ENCODE results near the gene PACRG. TPM values are rescaled to one million over a fixed set of nuclear protein-coding genes. Genes with fewer than 3 reads are reported as not detected.

The PACRG gene
- total RNA-seq, 1 experiment from 2014 or later = 0.26 TPM

DNA sequence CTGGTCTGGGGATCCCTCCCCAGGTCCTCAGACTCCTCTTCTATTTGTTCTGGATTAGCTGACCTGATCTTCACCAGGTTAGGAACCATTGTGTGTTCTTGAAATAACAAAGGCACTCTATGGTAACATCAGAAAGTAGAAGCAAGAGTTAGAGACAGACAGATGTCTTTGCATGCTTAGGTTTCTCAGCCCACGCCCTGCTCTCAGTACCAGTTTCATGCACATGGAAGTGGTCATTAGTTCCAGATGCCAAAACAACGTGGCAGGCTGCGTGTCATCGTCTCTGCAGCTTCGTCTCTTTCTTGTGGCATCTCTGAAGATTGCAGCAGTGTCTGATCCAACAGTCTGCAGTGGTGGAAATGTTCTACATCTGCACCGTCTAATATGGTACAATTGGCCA, 89.4 kb downstream of the PACRG start:
- Histone ChIP-seq H4K91ac (ENCODE audit: insufficient read length, low read depth, low read length) (no peak overlapping the region), H3K79me1 (ENCODE audit: insufficient read depth, low read depth, low read length, poor library complexity, severe bottlenecking) (no peaks in the 10 kb centered on the region), H2AFZ (ENCODE audit: low read length) (no peak overlapping the region), H3K23me2 (ENCODE audit: insufficient read length, low read depth, low read length, poor library complexity, severe bottlenecking) (no peaks in the 10 kb centered on the region), H3K9me3 (ENCODE audit: control insufficient read depth, low read depth, low read length) (no peaks in the 10 kb centered on the region), H2AK5ac (ENCODE audit: insufficient read length, low read length) (no peak overlapping the region), H3K14ac (ENCODE audit: insufficient read depth, low read length) (no peak overlapping the region), H2BK20ac (ENCODE audit: low read depth, low read length, poor library complexity, severe bottlenecking) (no peak overlapping the region), H3K4me1 (ENCODE audit: insufficient read depth, low read length) (no peaks in the 10 kb centered on the region), H2BK12ac (ENCODE audit: insufficient read length, low read depth, low read length) (no peak overlapping the region), H3K79me2 (ENCODE audit: insufficient read depth, low read length) (no peaks in the 10 kb centered on the region), H4K20me1 (ENCODE audit: control insufficient read depth, insufficient read depth, insufficient read length) (no peaks in the 10 kb centered on the region), H2BK15ac (ENCODE audit: low read depth, low read length) (no peak overlapping the region), H3K56ac (ENCODE audit: insufficient read length, low read depth, low read length) (no peak overlapping the region), H3K4ac (ENCODE audit: low read depth, low read length) (no peak overlapping the region), H2BK120ac (ENCODE audit: low read depth, low read length, poor library complexity, severe bottlenecking) (no peak overlapping the region), H3K27ac (ENCODE audit: insufficient read length, low read depth, low read length) (no peak overlapping the region), H4K5ac (ENCODE audit: insufficient read length, low read depth, low read length) (no peak overlapping the region), H3K23ac (ENCODE audit: insufficient read length, low read depth, low read length) (no peak overlapping the region), H3T11ph (ENCODE audit: low read length) (no peak overlapping the region), H3K9ac (ENCODE audit: extremely low read depth, insufficient read length, low read length) (no peak overlapping the region), H3K4me2 (ENCODE audit: insufficient read depth, insufficient read length, low read length) (no peak overlapping the region), H3K18ac (ENCODE audit: insufficient read length, low read depth, low read length) (no peak overlapping the region), H3K27me3 (ENCODE audit: insufficient read depth, low read length) (no peaks in the 10 kb centered on the region), H2BK5ac (ENCODE audit: insufficient read length, low read length) (no peak overlapping the region), H4K8ac (replicated peaks; ENCODE audit: insufficient read length, low read depth, low read length) (no peak overlapping the region)
- no peaks in the 10 kb centered on the region for H3K27me3 Mint-ChIP-seq (ENCODE audit: low read depth)
- H3K36me3 Mint-ChIP-seq (ENCODE audit: insufficient read depth in 1 of 3, low read depth in 3 of 3) = no peaks in the 10 kb centered on the region
- DNase-seq = no peak
- H3K27ac Mint-ChIP-seq = no peak overlapping the region
- TF ChIP-seq, protein P1, sequence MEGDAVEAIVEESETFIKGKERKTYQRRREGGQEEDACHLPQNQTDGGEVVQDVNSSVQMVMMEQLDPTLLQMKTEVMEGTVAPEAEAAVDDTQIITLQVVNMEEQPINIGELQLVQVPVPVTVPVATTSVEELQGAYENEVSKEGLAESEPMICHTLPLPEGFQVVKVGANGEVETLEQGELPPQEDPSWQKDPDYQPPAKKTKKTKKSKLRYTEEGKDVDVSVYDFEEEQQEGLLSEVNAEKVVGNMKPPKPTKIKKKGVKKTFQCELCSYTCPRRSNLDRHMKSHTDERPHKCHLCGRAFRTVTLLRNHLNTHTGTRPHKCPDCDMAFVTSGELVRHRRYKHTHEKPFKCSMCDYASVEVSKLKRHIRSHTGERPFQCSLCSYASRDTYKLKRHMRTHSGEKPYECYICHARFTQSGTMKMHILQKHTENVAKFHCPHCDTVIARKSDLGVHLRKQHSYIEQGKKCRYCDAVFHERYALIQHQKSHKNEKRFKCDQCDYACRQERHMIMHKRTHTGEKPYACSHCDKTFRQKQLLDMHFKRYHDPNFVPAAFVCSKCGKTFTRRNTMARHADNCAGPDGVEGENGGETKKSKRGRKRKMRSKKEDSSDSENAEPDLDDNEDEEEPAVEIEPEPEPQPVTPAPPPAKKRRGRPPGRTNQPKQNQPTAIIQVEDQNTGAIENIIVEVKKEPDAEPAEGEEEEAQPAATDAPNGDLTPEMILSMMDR (conservative IDR thresholded peaks at IDR 0.05) = no peak
- H3K4me3 Mint-ChIP-seq = no peak overlapping the region
- H3K9me3 Mint-ChIP-seq = no peaks in the 10 kb centered on the region
- no CpG with 5 or more reads among the region's 6 CpGs for WGBS (ENCODE audit: extremely low coverage, insufficient read length, low lambda C conversion rate)
- H3K4me1 Mint-ChIP-seq = no peaks in the 10 kb centered on the region
